GM18867 (cell line): Measurements from ENCODE around the gene FRMPD4.

Experiments used
- ATAC-seq: cut with Tn5 transposase; IDR thresholded peaks from one replicate; pipeline ENCODE4 v1.9.1; 2021; ENCODE audit warnings: mild to moderate bottlenecking, moderate library complexity; ENCODE audit not compliant: unreplicated experiment

The FRMPD4 gene

DNA sequence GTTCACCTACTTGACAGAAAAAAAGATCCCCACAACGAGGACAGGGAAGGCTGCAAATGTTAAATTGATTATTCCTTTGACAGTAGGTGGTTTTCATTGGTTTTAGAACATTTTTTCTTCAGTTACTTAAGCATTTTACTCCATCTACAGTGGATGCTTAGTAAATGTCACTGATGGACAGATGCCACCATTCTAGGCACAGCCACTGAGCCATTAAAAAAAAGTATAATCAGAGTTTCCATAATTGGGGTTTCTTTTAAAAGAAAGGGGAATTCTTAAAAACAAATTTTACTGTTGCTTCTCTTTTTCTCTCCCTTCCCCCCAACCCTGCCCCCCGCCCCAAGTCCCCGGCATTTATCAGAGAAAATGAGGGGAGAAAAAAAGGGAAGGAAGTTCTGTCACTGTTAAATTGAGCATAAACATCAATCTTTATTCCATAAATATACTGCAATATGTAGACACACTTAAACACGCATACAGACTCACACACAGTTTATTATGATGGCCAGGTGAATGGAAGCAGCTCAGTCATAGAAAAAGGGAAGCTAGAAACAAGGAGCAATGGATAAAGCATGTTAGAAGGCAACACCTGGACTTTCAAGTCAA is 573.3 kb downstream of the FRMPD4 start:
- no peak for ATAC-seq

DNA sequence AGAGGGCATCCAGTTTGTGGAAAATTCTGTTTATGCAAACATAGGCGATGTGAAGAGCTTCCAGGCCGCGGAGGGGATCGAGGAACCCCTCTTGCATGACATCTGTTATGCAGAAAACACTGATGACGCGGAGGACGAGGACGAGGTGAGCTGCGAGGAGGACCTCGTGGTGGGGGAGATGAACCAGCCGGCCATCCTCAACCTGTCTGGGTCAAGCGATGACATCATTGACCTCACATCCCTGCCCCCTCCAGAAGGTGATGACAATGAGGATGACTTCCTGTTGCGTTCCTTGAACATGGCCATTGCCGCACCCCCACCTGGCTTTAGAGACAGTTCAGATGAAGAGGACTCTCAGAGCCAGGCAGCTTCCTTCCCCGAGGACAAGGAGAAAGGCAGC is 578.3 kb downstream of the FRMPD4 start:
- ATAC-seq = no peak

DNA sequence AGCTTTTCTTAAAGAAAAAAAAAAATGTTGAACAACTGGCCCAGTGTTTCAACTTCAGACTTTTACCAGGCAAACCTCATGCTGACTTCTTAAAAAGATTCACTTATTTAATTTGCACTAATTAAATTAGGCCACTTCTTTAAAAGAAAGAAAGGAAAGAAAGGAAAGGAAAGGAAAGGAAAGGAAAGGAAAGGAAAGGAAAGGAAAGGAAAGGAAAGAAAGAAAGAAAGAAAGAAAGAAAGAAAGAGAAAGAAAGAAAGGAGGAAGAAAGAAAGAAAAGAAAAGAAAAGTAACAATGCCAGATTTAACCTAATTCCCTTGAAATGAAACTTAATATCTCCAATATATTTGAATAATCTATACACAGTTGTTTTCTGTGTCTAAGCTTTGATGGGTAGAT is 581.6 kb downstream of the FRMPD4 start:
- ATAC-seq = no peak

DNA sequence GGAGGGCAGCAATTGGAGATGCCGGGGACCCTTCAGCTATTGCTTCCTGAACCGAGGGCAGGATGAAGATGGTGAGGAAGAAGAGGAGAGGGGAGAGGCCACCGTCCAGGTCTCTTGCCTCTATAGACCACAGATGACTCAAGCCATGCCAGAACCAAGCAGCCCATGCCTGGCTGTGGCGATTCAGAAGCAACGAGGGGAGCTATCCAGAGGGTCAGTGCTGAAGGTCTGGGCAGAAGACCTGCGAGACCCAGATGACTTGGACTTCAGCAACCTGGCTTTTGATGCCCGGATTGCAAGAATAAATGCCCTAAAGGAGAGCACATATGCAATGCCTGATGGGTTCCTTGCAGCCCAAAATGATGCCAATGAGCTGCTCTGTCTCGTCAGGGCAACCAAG is 582.8 kb downstream of the FRMPD4 start:
- no peak for ATAC-seq

DNA sequence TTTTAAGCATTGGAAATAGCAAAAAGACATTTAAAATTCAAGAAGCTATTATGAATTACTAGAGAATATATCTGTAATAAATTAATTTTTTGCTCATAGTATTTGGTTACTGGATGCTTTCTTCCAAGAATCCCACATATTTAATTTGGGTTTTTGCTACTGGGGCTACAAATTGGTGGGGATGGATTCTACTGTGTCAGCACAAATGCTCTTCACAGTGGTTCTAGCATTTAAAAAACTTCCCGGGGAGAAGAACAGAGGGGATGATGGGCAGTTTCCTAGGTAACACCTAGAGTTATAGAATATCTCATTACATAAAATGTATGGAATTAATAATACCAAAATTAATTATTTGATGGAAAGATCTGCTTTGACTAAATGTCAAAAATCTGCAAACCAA is 584.0 kb downstream of the FRMPD4 start:
- no peak for ATAC-seq

DNA sequence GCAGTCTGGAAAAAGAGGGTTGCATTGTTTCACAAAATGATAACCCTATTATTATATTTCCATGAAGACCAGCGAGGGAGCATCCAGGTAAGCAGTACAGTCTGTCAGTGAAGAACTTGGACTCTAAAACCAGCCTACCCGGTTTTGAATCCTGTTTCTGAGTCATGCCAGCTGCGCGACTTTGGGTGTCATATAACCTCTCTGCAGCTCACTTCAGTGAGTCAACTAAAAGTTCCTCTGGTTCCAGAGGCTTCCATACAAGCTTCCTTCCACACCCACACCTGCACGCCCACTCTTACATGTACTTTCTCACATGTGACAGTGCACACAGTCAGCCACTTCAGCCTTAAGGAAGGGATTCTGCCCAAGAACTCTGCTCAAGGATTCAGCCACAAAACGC is 603.1 kb downstream of the FRMPD4 start:
- no peak for ATAC-seq

DNA sequence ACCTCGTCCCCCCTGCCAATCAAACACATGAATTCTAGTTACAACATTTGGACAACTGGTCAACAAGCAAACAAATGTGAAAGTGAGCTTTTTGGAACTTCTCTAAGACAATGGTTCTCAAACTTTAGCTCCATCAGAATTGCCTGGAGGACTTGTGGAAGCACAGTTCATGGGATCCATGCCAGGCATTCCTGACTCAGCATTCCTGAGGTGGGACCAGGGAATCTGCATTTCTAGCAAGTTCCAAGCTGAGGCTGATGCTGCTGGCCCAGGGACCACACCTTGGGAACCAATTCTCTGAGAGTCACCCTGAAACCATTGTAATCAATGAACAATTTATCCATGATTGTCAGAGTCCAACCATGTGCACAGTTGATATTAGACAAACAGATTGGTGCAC is 609.2 kb downstream of the FRMPD4 start:
- ATAC-seq = no peak

DNA sequence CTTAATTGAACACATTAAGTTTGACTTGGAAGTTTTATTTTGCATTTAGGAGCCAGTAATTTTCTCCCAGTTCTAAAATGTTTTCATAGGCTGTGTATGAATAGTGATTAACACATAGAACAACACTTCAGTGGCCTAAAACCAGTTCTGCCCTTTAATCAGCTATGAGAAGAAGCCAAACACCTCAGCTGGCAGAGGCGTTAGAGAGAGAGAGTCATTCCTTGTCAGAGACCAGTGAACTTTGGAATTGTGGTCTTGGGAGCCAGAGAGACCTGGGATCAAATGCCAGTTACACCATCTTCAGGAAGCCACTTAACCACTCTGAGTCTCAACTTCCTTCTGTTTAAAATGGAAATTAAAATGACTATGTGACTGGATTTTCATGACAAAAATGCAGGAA is 613.6 kb downstream of the FRMPD4 start:
- no peak for ATAC-seq

DNA sequence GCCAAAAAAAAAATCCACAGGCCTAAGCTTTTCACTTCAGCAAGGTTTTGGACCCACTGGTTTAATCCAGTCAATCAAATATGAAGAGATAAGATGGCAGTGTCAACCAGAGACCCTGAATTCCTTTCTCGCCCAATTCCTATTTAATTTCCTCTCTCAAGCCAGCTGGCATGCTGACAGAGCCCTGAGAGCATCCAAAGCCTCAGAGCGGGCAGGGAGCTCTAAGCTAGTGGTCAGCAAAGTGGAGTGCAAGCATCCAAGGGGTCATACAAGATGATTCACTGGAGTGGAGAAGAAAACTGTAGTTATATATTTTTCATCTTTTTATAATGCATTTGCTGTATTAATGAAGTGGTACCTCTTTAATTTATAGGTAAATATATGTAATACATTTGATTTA is 615.1 kb downstream of the FRMPD4 start:
- no peak for ATAC-seq

DNA sequence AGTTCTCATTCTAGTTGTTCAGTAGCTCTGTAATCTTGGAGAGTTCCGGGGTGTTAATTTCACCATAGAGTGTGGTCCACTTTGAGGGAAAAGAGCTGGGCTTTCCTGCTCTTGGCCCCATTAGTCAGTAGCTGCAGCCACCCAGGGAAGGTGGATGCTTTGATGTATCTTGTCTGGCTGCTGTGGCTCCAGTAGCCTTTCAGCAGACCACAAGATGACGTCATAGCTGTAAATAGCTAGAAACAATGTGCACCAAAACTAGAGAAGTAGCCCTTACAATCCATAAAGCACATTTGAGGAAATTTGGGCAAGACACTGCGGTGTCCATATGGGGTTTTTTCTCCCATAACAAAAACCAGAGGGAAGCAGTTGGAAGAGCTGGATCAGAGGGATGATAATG is 620.0 kb downstream of the FRMPD4 start:
- no peak for ATAC-seq

DNA sequence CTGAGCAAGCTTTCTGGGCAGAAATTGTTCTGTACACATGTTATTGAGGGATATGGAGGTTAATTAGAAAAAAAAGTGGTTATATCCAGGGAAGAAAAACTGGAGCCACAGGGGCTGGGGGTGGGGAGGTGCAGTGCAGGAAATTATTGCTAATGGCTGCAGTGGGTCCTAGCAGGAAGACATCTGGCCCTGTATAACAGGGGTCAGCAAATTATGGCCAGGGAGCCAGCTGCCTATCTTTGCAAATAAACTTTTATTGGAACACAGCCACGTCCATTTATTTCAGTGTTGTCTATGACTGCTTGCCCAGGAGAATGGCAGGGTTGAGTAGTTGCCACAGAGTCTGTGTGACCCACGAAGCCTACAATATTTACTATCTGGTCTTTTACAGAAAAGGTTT is 629.6 kb downstream of the FRMPD4 start:
- ATAC-seq = no peak

DNA sequence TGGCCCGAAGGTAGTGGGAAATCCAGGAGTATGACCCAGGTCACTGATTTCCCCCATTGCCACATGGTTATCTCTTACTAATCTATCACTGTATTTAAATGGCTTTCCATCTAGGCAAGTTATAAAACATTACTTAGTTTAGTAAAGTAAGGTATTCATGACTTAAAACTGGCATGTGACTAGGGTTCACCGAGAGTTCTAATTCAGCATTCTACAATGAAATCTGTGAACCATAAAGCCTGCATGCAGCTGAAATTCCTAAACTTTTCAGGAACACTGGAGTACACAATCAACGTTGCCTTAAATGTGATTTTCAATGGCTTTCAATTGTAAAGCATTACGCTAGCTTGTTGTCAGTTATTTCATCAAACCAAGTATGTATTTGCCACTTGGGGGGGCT is 630.2 kb downstream of the FRMPD4 start:
- ATAC-seq = no peak

DNA sequence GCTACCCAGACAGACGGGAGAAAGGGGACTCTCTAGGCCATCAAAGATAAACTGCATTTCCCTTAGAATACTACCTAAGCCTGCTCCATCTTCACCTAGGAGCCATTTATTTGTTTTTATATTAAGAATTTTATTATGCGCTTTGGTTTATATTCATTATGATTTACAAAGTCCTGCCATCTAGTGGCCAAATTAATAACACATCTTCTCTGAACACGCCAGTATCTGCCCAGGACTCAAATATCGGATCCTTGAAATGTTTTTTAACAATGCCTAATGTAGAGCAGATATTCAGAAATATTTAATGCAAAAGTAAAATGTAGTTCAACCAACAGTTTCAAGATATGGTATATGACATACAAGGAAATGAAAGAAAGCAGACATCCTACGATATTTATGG is 632.2 kb downstream of the FRMPD4 start:
- ATAC-seq = peak; percentile 41

DNA sequence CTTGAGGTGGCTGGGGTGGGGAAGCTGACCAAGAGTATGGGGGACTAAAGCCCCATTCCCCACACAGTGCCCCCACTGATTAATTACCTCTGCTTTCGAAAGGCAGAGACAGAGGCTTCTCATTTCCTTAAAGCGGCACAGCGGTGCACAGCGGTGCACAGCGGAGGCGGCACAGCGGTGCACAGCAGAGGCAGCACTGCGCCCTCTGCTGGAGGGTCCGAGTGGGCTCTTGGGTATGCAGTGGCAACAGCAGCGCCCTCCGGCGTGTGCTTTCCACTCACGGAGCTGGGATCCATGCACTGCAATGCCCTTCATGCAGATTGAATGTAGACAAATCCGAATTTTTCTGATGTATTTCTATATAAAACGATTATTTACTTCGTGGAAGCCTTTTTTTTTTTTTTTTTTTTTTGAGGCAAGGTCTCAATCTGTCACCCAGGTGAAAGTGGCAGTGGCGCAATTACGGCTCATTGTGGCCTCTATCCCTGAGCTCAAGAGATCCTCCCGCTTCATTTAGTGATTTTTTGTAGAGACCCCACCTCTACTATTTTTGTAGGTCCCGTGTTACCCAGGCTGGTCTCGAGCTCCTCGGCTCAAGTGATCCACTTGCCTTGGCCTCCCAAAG is 633.3 kb downstream of the FRMPD4 start:
- peak; percentile 99 for ATAC-seq
